BE2C (cell line): Measurements from ENCODE around the gene PRDM13.
A peak's percentile ranks its signal among the peaks of the same experiment; 100 is the strongest.

Source experiments
- DNase-seq: peaks from one replicate; pipeline ENCODE4 v3.0.0-alpha.2; 2020
- H3K27me3 ChIP-seq: fragments of 250-450 bp; sonication (Bioruptor Pico); 2 replicates; pipeline ENCODE4 v1.5.1; 2020; ENCODE audit warnings: mild to moderate bottlenecking
- H3K36me3 ChIP-seq: fragments of 250-450 bp; sonication (Bioruptor Pico); 2 replicates; pipeline ENCODE4 v1.5.1; 2020; ENCODE audit warnings: mild to moderate bottlenecking
- H3K4me1 ChIP-seq: fragments of 250-450 bp; sonication (Bioruptor Pico); 2 replicates; pipeline ENCODE4 v1.5.1; 2020
- H3K4me3 ChIP-seq: 2 replicates; pipeline ENCODE4 v1.5.1; 2011; ENCODE audit warnings: low read depth, low read length
- H3K9me3 ChIP-seq: fragments of 250-450 bp; sonication (Bioruptor Pico); 2 replicates; pipeline ENCODE4 v1.5.1; 2020
- CTCF ChIP-seq: IDR thresholded peaks from 2 replicates; pipeline ENCODE4 v1.5.1; 2012; ENCODE audit warnings: mild to moderate bottlenecking, low read depth, low read length

PRDM13 gene

DNA sequence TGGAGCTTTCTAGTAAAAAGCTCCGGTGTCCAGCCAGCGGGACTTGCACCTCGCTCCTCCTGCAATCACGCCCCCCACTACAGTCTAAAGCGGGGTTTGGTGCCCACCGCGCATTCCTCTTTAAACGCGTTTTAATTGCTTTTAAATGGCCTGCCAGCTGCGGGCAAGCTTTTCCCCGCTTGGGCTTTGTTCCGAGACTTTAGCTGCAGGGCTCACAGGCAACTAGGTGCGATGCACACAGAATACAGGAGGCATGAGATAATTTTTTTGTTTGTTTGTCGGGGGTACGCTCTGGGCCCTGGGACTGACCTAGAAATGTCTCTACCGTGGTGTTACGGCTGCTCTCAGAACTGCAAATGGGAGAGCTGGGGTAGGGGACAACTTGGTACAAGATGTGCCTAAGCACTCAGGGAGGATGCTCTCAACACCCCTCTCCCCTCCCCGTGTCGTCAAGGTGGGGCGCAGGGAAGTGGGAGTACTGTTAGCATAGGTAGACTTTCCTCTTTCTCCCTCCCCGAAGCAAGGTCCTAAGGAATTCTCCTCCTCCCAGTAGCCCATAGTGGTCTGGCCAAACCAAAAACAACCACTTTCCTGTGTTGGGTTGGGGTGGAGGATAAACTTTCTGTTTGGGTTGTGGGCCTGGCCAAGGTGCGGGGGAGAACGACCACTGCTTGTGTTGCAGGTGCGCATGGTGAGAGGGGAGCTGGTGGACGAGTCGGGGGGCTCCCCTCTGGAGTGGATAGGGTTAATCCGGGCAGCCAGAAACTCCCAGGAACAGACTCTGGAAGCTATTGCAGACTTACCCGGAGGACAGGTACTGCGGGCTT, 1.6 kb downstream of the PRDM13 start:
- Histone ChIP-seq H3K27me3 (peaks cover 98% of the 10 kb centered on the region), H3K36me3 (no peaks in the 10 kb centered on the region), H3K9me3 (no peaks in the 10 kb centered on the region), H3K4me1 (no peaks in the 10 kb centered on the region), H3K4me3 (no peak overlapping the region)
- no peak for TF ChIP-seq CTCF
- DNase-seq: no peak

- no peak for TF ChIP-seq CTCF
- no peak for DNase-seq
- H3K27me3 ChIP-seq: peaks cover 98% of the 10 kb centered on the region
- no peak overlapping the region for H3K4me3 ChIP-seq
- H3K9me3 ChIP-seq: no peaks in the 10 kb centered on the region
- no peaks in the 10 kb centered on the region for H3K4me1 ChIP-seq
- no peaks in the 10 kb centered on the region for H3K36me3 ChIP-seq
Observed at GRCh38 chr6:99608886-99609482, 2.4 kb downstream of the PRDM13 start.

DNA sequence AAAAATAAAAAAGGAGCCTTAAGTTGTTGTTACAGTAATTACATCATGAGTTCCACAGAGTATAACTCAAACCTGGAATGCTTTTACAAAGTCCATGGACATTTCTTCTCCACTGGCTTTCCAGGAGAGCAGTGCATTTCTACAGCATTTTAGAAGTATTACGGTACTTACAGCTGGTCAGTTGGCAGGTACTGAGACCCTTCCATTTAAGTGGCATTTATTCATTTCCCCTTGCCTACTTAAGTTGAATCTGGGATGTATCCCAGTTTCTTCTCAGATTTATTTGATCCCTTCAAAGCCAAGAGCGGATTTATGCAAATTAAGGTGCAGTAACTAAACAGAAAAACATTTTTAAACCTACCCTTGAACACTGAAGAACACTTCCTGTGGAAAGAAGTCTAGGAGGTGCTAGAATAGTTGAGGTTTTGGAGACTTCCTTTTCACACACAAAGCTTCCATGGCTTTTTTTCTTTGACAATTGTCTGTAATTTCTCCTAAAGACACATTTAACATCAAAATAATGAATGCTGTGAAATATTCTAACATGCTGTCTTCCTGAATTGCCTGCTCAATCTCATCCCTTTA, 3.4 kb downstream of the PRDM13 start:
- H3K4me3 ChIP-seq: no peak overlapping the region
- TF ChIP-seq CTCF: no peak
- no peaks in the 10 kb centered on the region for H3K36me3 ChIP-seq

DNA sequence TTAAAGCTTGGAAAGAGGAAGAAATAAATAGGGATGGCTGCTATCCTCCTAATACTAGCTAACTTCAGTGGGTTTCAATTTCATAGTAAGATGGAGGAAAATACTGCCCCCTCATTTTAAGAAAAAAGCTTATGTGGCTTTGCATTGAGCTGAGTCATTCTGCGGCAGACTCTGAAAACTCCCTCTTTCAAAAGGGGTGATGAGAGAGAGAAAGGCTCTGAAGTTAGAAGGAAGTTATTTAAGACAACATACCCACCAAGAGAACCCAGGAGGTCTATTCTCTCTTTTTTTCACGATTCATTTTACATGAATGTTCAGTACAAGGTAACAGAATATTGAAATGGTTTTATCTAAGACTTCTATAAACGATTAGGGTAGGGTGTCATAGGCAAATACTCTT, 4.5 kb downstream of the PRDM13 start:
- H3K4me1 ChIP-seq: no peaks in the 10 kb centered on the region
- TF ChIP-seq CTCF: no peak
- no peak overlapping the region for H3K4me3 ChIP-seq
- no peaks in the 10 kb centered on the region for H3K9me3 ChIP-seq
- no peak for DNase-seq
- H3K36me3 ChIP-seq: no peaks in the 10 kb centered on the region
- H3K27me3 ChIP-seq: peaks cover 98% of the 10 kb centered on the region

More for the DNA sequence above, 3.4 kb downstream of the PRDM13 start:
- Histone ChIP-seq H3K4me1 (no peaks in the 10 kb centered on the region), H3K9me3 (no peaks in the 10 kb centered on the region), H3K27me3 (peaks cover 98% of the 10 kb centered on the region)
- no peak for DNase-seq

DNA sequence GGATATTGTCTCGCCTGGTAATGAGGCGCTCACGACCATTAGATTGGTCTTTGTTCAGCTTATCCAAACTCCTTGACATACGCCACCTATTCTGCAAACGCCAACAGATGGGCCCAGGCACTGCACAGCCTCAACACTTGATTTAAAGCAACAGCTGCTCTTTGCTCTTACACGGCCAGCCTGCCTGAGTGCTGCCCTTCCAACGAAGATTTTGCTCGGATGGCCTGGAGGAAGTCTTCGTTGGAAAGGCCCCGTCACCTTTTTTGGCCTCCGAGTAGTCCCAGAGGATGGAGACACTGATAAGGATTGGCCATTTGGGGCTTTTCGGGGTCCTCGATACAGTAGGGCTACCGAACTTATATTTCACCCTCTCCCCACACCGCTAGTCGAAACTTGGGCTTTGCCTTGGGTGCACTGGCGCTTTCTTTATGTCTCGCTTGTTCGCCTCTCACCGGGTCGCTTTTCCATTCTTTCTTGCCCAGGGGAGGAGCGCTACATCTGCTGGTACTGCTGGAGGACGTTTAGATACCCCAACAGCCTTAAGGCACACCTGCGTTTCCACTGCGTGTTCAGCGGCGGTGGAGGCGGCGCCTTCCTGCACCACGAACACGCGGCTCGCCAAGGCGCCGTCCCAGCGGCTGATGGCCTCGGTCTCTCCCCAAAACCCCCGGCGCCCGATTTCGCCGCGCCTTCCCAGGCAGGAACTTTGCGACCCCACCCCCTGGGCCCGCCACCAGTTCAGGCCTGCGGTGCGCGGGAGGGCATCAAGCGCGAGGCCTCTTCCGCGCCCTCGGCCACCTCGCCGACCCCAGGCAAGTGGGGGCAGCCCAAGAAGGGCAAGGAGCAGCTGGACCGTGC, 6.1 kb downstream of the PRDM13 start:
- Histone ChIP-seq H3K27me3 (peaks cover 98% of the 10 kb centered on the region), H3K4me1 (no peaks in the 10 kb centered on the region), H3K4me3 (peak overlapping the region; percentile 7; the same call in 1 of the 2 replicates), H3K36me3 (no peaks in the 10 kb centered on the region), H3K9me3 (no peaks in the 10 kb centered on the region)
- TF ChIP-seq CTCF: no peak
- DNase-seq: no peak
